NCI-H1417 treated with DMSO at 0.1 percent for 48 hours (cell line): Measurements from ENCODE around the gene ZBTB32.

ENCODE experiments used
- DNase-seq: peaks from one replicate; lab custom pipeline; 2025; lab: John Stamatoyannopoulos, UW

Gene ZBTB32

DNA sequence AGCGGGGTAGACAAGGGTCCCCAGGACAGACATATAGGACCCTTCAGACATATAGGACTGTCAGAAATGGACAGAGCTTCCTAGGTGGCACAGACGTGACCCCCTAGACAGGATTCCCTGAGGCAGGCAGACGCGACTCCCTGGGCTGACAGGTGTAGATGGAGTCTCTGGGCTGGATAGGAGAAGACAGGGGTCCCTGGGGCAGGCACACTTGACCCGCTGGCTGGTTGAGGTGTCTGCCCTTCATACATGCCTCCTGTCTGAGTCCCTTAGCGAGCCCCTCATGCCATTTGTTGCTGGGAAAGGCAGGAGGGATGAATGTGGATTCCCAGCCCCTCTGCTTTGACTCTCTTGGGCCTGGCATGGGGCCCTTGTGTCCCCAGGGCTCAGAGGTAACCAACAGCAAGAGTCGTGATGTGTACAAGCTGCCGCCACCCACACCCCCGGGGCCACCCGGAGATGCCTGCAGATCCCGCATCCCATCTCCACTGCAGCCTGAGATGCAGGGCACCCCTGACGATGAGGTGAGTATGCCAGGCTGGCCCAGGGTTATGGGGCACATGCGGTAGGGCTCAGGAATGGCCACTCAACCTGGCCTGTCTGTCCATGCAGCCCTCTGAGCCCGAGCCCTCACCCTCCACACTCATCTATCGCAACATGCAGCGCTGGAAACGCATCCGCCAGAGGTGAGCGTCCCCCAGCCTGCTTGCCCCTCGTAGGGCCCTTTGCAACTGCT, 49.4 kb downstream of the ZBTB32 start:
- DNase-seq: no peak

GRCh38 chr19:35754370-35755130, 50.2 kb downstream of the ZBTB32 start:
- DNase-seq: no peak

DNA sequence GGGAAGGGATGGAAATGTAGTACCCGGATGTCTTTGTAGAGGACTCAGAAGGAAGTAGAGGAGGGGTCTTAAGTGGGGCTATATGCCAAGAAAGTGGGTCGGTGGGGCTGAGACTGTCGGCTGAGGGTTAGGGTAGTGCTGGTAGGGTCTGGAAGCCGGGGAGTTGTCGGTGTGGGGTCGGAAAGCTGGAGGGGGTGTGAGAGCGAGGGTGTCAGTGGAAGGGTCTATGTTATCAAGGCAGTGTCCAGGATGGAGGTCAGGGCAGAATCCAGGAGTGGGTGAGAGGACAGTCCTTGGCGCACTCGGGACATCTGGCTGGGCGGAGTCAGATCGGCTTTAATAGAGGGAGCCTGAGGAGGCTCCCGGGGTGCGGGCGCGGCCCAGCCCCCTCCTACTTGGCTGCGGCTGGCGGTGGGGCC, 50.8 kb downstream of the ZBTB32 start:
- no peak for DNase-seq

GRCh38 chr19:35755550-35756376, 51.4 kb downstream of the ZBTB32 start:
- no peak for DNase-seq

GRCh38 chr19:35756377-35757230, 52.2 kb downstream of the ZBTB32 start, which contains the start of gene HSPB6:
HSPB6 (minus strand) TSS chr19:35757029; CDS start chr19:35757008, 21 bp downstream.
- DNase-seq: no peak

GRCh38 chr19:35757231-35757748, 52.9 kb downstream of the ZBTB32 start:
- no peak for DNase-seq

GRCh38 chr19:35757749-35758608, 53.6 kb downstream of the ZBTB32 start, which contains the start of gene PROSER3:
PROSER3 (plus strand) TSS chr19:35758176; CDS start chr19:35758216, 40 bp downstream.
- peak; percentile 97 for DNase-seq

GRCh38 chr19:35759697-35760096, 55.3 kb downstream of the ZBTB32 start:
- no peak for DNase-seq

GRCh38 chr19:35760711-35761349, 56.5 kb downstream of the ZBTB32 start:
- no peak for DNase-seq

DNA sequence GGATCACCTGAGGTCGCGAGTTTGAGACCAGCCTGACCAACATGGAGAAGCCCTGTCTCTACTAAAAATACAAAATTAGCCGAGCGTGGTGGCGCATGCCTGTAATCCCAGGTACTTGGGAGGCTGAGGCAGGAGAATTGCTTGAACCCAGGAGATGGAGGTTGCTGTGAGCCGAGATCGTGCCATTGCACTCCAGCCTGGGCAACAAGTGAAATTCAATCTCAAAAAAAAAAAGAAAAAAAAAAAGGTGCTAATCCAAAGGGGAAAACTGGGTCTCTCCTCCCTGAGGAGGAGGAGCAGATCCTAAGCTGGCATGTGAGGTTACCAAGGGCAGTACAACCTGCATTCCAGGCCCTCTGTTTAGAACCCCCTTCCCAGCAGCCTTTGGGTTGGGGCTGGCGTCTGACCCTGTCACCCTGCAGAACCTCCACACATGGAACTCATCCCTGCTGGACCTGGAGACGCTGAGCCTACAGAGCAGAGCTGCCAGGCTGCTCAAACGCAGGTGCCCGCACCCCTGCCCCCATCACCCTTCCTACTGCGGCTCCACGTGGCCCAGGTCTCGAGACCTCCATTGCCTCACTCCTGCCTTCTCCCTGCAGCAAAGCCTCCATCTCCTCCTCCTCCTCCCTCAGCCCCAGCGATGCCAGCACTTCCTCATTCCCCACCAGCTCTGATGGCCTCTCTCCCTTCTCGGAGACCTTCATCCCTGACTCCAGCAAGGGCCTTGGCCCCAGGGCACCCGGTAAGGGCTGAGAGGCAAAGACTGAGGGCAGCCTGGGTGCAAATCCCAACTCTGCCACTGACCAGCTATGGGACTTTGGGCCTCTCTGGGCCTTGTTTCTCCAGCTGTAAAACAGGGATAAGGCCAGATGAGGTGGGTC, 60.3 kb downstream of the ZBTB32 start:
- no peak for DNase-seq
